Activated CD4-positive, alpha-beta T cell treated with anti-CD3 and anti-CD28 coated beads, Interleukin-2, amount 50 U/mL, for 24 hours (primary cell): ENCODE measurements around the gene HDAC10.
A peak's percentile ranks its signal among the peaks of the same experiment; 100 is the strongest.
"Not testable (repeated sequence)": the region's sequence is repeated elsewhere in the genome, so short reads cannot be mapped to it uniquely, and the experiment has no call there.

Source experiments
- DNase-seq, 2 donors: peaks; one replicate each; pipeline ENCODE4 v3.0.0-alpha.2; 2020; ENCODE audit warnings: low read depth in 1 of 2, low spot score in 1 of 2

HDAC10 gene

DNA sequence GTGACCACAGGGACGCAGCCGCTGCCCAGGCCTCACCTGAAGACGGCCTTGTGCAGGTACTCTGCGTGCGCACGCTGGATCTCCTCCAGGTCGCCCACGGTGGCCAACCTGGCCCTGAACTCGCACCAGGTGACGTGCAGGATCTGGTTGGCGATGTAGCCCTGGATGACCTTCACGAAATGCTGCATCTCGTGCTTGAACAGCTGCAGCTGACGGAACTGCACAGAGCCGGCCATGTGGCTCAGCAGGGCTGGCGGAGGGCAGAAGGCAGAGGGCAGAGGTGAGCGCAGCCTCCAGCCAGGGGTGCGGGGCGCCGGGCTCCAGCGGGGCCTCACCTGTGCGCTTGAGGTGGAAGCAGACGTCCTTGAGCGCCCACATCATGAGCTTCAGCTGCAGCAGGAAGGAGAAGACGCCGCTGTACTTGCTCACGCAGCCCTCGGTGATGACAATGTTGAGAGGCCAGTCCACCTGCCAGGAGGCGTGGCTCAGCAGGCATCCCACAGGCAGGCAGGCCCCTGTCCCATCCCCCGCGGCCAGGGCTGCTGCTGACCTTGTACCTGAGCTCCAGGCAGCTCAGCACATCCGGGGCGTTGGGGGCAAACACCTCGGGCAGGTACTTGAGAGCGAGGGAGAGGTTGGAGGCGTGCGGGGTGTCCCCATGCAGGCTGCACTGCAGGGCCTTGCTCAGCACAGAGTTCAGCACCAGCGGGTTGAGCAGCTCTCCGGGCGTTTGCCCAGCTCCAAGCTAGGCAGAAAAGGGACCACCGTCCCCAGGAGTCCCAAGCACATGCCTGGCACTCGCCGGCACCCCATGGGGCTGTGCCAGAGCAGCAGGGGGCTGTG lies 32.7 kb downstream of the HDAC10 start:
- DNase-seq, result no peak

DNA sequence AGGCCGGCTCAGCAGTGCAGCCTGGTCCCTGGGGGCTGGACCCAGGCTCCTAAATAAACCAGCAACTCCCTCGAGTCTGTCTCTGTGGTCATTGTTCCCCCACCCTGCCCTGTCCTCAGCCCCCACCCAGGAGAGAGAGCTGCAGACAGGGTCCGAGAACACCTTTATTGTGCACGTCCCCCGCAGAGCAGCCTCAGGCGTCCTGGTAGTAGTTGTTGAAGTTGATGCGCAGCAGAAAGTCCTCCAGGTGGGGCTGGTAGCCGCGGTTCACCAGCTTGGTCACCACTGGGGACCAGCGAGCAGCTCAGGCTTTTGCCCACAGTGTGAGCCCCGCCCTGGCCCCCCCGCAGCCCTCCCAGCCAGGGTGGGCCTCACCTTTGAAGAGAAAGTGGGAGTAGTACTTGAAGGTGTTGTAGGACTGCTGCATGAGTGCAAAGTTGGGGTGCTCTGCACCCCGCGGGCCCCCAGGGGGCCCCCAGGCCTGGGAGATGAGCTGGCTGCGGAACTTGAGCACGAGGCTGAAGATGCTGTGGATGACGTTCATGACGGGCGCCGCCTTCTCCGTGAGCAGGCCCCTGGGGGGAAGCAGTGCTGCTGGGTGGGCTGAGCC lies 33.4 kb downstream of the HDAC10 start:
- DNase-seq, result no peak

DNA sequence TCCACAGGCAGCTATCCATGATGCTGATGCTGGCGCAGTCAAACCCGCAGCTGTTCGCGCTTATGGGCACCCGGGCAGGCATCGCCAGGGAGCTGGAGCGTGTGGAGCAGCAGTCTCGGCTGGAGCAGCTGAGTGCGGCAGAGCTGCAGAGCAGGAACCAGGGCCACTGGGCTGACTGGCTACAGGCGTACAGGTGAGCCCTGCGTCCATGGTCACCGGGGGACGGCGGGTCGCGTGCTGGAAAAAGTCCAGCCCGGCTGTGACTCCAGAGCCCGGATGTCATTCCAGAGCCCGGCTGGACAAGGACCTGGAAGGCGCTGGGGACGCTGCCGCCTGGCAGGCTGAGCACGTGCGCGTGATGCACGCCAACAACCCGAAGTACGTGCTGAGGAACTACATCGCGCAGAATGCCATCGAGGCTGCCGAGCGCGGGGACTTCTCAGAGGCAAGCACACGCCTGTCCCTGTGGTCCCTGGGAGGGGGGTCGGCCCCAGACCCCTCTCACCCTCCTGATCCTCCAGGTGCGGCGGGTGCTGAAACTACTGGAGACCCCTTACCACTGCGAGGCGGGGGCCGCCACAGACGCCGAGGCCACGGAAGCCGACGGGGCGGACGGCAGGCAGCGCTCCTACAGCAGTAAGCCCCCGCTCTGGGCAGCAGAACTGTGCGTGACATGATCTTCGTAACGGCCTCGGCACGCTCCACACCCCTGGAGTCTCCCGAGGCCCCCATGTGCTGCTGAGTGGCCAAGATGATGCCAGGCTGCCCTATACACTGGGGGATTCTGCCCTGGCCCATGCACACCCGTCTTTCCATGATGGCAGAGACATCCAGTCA lies 34.2 kb downstream of the HDAC10 start:
- DNase-seq, result no peak

DNA sequence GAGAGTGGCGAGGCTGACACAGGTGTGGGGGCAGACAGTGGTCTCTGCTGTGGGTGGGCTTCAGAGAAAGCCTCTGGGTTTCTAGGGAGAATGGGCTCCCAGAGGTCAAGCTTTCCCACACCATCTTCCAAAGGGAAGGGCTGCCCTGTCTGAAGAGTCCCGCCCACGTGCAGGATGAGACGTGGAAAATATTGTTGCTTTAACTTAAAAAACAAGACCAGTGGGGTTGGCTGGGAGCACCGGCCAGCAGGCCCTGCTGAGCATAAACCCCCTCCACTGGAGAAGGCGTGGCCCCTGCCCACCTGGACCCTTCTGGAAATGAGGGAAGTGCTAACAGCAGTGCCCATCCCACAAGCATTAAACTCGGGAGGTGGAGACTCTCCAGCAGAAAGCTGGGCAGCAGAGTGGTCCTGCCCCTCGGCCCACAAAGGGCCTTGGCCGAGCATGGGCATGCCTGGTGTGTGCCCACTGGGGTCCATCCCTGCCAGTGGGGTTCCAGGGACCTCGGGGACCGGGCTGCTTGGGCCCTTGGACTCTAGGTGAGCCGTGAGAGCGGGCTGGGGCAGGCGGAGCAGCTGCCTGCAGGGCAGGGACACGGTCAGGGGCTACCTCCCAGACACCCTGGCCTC lies 34.9 kb downstream of the HDAC10 start:
- DNase-seq, result no peak

DNA sequence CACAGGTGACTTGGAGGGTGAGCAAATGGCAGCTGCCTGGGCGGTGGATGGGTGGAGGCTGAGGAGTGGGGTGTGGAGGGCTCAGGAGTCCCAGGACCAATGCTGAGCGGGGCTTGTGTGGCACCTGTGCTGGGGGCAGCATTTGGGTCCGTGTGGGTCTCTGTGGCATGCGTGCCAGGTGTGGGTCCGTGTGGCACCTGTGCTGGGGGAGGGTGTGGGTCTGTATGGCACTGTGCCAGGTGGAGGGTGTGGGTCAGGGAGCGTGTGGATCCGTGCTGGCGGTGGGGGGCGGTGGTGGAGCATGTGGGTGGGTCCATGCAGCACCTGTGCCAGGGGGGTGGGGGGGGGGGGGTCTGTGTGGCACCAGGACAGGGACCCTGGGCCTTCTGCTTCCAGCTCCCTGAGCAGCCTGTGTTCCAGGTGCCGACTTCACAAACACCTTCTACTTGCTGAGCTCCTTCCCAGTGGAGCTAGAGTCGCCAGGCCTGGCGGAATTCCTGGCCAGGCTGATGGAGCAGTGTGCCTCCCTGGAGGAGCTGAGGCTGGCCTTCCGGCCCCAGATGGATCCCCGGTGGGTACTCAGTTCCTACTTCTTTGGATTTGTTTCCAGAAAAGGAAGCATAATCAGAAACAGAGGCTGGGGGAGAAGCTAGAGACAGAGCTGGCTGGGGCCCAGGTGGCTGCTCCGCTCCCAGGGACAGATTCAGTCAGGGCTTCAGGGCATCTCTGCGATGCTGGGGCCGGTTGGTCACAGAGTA lies 35.6 kb downstream of the HDAC10 start:
- DNase-seq, result no peak

DNA sequence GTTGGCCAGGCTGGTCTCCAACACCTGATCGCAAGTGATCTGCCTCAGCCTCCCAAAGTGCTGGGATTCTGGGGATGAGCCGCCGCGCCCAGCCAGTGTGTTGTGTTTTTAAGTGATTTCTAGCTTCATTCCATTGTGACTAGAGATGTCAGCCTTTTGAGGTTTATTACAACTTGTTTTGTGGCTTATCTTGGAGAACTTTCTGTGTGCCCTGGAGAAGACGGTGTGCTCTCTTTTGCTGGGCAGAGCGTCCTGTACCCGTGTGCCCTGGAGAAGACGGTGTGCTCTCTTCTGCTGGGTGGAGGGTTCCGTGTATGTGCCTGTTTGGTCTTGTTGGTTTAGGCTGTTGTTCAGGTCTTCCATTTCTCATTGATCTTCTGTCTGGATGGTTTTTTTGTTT lies 37.8 kb downstream of the HDAC10 start:
- no peak for DNase-seq

DNA sequence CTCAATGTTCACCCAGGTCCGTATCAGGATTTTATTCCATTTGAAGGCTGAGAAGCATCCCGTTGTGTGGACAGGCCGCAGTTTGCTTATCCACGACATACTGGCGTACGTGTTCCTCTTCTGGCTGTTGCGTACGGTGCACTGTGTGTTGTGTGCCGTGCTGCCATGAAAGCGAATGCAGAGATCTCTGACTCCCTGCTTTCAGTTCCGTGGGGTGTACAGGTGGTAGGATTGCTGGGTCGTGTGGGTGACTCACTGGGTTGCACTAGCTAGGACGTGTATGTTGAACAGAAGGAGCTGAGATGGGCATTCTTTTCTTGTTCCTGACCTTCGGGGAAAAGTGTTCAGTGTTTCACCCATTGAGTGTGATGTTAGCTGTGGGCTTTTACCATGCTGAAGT lies 39.9 kb downstream of the HDAC10 start:
- no peak for DNase-seq

DNA sequence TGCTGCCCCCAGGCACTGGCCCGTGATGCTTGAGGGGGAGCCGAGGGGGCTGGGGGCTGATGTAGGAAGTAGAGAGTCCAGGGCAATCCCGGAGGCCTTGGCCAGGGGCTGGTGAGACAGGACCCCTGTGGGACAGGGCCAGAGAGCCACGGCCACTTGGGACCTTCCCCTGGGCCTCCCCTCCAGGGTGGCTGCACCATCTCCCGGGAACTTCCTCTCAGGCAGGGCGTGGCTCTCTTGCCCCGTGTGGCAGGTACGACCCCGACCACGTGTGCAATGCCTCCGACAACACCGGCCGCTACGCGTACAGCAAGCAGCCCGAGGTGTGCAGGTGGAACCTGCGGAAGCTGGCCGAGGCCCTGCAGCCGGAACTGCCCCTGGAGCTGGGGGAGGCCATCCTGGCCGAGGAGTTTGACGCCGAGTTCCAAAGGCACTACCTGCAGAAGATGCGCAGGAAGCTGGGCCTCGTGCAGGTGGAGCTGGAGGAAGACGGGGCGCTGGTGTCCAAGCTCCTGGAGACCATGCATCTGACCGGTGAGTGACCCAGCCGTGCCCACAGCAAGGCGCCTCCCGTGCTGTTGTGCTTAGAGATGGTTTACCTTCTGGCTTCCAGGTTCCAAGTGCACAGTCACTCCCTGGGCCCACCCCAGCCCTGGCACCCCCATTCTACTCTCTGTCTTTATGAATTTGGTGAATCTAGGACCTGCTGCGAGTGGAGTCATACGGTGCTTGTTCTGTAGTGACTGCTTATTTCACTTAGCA lies 40.5 kb downstream of the HDAC10 start:
- DNase-seq, result no peak

DNA sequence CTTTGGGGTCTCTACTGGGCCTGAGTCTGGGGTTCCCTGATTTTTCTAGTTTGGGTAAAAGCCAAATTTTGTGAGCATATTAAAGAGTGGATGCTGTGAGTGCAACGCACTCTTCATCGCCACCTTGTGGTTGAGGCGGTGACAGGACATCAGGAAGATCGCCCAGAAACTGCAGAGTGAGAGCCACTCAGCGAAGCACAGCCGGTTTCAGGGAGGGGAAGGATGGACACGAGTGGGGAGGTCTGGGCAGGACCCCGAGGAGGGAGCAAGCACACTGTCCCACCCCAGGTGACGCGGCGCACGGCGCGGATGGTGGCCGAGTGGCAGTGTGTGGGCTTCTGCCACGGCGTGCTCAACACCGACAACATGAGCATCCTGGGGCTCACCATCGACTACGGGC lies 41.2 kb downstream of the HDAC10 start:
- DNase-seq, result peak in 1 of 2 donors; percentile 58

DNA sequence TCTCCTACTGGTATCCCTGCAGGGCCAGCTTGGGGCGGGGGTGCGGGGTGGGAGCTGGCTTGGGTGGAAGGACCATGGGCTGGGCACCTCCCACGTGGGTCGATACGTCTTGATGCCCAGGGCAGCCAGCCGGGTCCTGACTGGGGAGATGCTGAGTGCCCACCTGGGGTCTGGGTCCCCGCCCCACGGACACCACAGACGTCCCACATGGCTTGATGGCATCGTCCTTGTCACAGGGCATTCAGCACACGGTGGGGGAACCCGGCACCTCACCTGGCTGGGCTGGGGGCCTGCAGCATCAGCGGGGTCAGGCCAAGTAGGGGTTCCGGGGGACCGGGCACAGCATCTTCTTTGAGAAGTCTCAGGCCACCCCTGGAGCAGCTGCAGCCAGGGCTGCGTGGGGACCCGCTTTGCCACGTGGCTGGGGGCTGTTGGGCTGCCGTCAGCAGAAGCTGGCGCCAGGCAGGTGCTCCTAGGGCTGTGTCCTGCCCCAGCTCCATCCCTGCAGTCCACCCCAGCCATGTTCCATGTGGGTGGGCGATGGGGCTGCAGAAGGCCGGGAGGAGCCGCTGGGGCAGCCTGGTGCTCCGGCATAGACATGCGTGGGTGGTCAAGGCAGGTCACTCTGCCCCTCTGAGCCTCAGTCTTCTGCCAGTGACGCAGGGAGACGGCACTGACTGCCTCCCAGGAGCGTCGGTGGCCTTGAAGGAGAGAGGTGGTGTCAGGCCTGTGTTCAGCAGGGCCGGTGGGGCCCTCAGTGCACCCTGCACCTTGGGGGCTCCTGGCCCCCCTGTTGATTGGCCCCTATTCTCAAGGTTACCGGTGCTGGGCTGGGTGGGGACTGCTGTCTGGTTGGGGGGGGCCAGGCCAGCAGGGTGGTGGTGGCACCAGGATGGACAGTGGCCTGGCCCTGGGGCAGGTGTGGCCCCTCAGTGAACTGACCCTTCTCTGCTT lies 41.8 kb downstream of the HDAC10 start:
- no peak for DNase-seq

DNA sequence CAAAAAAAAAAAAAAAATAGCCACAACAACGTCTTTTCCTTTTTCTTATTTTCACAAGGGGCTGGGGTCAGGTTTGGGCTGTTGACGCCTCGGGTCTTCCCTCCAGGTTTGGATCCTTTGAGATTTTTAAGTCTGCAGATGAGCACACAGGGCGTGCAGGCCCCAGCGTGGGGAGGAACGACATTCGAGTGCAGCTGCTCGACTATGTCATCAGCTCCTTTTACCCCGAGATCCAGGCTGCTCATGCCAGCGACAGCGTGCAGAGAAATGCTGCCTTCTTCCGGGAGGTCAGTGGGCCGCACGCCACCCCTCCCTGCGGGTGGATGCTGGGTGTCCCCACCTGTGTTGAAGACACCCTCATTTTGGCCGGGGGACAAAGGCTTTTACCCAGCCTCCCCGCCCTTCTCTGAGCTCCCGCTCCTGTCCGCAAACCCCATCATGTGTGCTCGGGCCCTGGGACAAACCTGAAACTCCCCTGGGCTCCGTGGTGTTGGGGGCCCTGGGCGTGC lies 42.6 kb downstream of the HDAC10 start:
- no peak for DNase-seq

DNA sequence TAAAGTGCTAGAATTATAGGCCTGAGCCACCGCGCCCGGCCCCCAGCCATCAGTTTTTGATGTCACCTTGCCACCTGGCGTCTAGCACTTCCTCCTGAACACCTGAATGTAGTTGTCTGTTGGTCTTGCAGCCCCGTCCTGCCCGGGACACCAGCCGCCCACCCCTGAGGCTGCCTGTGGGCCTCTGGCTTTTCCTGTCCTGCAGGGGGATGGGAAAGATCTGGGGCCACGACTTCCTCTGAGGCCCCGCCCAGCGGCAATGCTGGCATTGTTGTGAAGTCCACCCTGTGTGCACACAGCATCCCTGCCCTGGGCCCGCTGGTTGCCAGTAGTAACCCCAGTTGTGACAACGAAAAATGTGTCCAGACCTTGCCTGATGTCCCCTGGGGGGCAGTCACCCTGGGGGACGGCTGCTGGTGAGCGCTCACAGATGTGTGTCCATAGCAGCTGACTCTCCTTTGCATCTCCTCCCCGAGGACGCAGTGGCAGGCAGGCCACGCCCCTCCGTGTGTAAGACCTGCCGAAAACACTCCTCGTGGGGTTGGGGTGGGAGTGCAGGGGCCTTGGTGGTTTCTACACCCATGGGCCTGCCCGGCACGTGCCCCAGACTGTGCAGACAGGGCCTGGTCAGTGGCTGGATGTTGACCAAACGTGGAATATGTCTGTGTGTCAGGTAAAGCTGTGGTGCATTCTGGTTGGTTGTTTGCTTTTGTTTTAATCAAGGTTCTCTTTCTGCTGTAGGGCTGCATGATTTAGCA lies 43.5 kb downstream of the HDAC10 start:
- no peak for DNase-seq

DNA sequence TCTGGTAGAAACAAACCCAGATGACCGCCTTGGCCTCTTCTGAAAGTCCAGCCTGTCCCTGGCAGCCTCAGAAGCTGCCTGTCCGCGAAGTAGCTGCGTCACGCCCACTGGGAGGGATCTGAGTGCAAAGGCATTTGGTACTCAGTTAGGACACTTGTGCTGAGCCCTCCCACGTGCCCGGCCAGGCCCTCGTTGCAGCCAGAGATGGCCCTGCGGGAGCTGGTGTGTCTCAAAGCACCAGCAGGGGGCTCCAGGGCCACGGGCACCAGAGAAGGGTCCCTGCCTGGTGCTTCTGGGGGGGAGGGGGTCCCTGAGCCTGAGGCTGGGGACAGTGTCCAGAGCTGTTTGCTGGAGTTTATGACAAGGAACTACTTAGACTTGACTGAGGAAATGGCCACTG lies 44.5 kb downstream of the HDAC10 start:
- DNase-seq, result no peak

DNA sequence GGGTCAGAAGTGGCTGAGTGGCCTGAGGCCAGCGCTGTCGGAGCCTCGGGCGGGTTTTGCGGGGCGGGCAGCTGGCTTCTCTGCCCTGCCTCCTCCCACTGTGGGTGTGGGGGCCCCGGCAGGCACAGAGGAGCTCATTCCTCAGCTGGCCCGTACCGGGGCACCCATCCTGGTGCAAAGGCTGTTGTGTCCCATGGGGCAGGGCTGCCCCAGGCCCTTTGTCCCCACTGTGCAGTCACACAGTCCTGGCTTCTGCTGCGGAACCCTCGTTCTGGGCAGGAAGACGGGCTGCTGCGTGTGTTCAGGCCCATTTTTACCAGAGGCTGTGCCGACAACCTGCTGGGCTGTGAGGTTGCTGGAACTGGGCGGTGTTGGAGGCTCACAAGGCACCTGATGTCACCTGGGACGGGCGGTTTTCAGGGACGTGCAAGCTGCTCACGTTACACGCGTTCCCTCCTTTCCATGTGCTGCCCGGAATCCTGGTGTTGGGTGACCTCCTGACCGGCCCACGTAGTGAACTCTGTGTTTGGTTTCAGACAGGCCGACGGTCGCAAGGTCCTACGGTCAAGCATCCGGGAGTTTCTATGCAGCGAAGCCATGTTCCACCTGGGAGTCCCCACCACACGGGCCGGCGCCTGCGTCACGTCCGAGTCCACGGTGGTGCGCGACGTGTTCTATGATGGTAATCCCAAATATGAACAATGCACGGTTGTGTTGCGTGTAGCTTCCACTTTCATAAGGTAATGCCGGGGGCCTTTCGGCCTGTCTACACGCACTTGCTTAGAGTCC lies 45.1 kb downstream of the HDAC10 start:
- no peak for DNase-seq

DNA sequence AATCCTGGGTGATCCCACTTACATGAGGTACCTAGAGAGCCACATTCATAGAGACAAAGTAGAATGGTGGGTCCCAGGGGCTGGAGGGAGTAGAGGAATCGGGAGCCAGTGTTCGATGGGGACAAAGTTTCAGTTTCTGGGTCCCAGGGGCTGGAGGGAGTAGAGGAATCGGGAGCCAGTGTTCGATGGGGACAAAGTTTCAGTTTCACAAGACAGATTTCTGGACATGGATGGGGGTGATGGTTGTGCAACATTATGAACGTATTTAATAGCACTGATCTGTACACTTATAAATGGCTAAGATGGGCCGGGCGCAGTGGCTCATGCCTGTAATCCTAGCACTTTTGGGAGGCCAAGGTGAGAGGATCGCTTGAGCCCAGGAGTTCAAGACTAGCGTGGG lies 46.1 kb downstream of the HDAC10 start:
- DNase-seq, result not testable (repeated sequence)

DNA sequence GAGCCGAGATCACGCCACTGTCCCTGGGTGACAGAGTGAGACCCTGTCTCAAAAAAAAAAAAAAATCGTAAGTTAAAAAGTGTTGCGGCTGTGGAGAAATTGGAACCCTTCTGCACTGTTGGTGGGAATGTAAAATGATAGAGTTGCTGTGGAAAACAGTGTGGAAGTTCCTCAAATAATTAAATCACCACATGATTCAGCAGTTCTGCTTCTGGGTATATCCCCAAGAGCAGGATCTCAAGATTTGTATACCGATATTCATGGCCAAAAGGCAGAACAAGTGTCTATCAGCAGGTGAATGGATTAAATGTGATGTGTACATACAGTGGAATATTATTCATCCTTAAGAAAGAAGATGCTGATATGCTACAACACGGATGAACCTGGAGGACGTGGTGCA lies 46.5 kb downstream of the HDAC10 start:
- no peak for DNase-seq

DNA sequence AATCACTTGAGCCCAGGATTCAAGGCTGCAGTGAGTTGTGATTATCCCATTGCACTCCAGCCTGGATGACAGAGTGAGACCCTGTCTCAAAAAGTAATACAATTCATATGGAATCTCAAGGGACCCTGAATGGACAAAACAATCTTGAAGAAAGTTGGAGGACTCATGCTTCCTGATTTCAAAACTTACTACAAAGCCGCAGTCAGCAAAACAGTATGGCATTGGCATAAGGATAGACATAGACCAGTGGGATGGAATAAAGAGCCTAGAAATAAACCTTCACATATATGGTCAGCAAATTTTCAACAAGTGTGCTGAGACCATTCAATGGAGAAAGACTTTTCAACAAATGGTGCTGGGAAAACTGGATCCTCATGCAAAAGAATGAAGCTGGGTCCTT lies 47.8 kb downstream of the HDAC10 start:
- DNase-seq, result no peak
